Fibroblast of lung (primary cell): ENCODE data around the gene STIMATE. TPM values are rescaled to one million over a fixed set of nuclear protein-coding genes. Genes with fewer than 3 reads are reported as not detected.

Experiments used
- DNase-seq, 2 donors: peaks; one replicate each; pipeline versions ENCODE4 v3.0.0 to v3.0.0-alpha.2; 2010; ENCODE audit warnings: low read depth in 2 of 2
- H2AFZ ChIP-seq: 2 replicates; pipeline ENCODE4 v1.5.1; 2012; ENCODE audit warnings: low read length, control low read depth, inconsistent platforms
- H3K27ac ChIP-seq: 2 replicates; pipeline ENCODE4 v1.5.1; 2011; ENCODE audit warnings: low read length, control low read depth; ENCODE audit not compliant: insufficient read depth
- H3K27me3 ChIP-seq: 2 replicates; pipeline ENCODE4 v1.5.1; 2011; ENCODE audit warnings: mild to moderate bottlenecking, low read length; ENCODE audit not compliant: control insufficient read depth, insufficient read depth
- H3K36me3 ChIP-seq: 2 replicates; pipeline ENCODE4 v1.5.1; 2011; ENCODE audit warnings: low read length; ENCODE audit not compliant: control insufficient read depth, insufficient read depth
- H3K4me1 ChIP-seq: 2 replicates; pipeline ENCODE4 v1.5.1; 2011; ENCODE audit warnings: low read length; ENCODE audit not compliant: control insufficient read depth, insufficient read depth; ENCODE audit errors: extremely low read depth
- H3K4me2 ChIP-seq: 2 replicates; pipeline ENCODE4 v1.5.1; 2011; ENCODE audit warnings: low read length, control low read depth; ENCODE audit not compliant: insufficient read depth; ENCODE audit errors: extremely low read depth
- H3K4me3 ChIP-seq, 4 experiments: fragments of 200-600 bp in 1 of 4; sonication (generic) in 1 of 4; replicated peaks in 1 of 4; 2 replicates each; pipeline ENCODE4 v1.5.1; 2011 to 2016; ENCODE audit warnings: low read length in 4 of 4, low read depth in 3 of 4, mild to moderate bottlenecking in 3 of 4, control low read depth in 2 of 4, inconsistent platforms in 1 of 4, mixed read lengths in 1 of 4; ENCODE audit not compliant: insufficient read depth in 1 of 4; ENCODE audit errors: control extremely low read depth in 1 of 4
- H3K79me2 ChIP-seq: 2 replicates; pipeline ENCODE4 v1.5.1; 2012; ENCODE audit warnings: mild to moderate bottlenecking, low read length, inconsistent platforms; ENCODE audit not compliant: control insufficient read depth, insufficient read depth
- H3K9ac ChIP-seq: 2 replicates; pipeline ENCODE4 v1.5.1; 2011; ENCODE audit warnings: mild to moderate bottlenecking, low read length, control low read depth; ENCODE audit not compliant: insufficient read depth
- H3K9me3 ChIP-seq: 2 replicates; pipeline ENCODE4 v1.5.1; 2012; ENCODE audit warnings: low read depth, low read length; ENCODE audit not compliant: control insufficient read depth, insufficient read depth
- H4K20me1 ChIP-seq: 2 replicates; pipeline ENCODE4 v1.5.1; 2011; ENCODE audit warnings: low read length; ENCODE audit not compliant: control insufficient read depth, insufficient read depth; ENCODE audit errors: extremely low read depth
- CTCF ChIP-seq, 2 donors: IDR thresholded peaks in 1 of 2; conservative IDR thresholded peaks in 1 of 2; 1 replicate in 1 of 2; 2 replicates in 1 of 2; pipeline ENCODE4 v1.5.1; 2011 to 2012; ENCODE audit warnings: low read length in 2 of 2, control low read depth in 1 of 2, inconsistent platforms in 1 of 2, low read depth in 1 of 2, mild to moderate bottlenecking in 1 of 2
- EZH2 ChIP-seq: IDR thresholded peaks from 2 replicates; pipeline ENCODE4 v1.5.1; 2012; ENCODE audit warnings: low read length, control low read depth, mild to moderate bottlenecking; ENCODE audit errors: missing control alignments
- polyA plus RNA-seq, 2 donors: library from polyadenylated mRNA; depleted of rRNA in 1 of 2; stranded (reverse) in 1 of 2; unstranded in 1 of 2; fragments of >200 nt; gene quantifications; 2 replicates each; pipeline ENCODE4 v1.2.1, GENCODE V29; 2011 to 2012; ENCODE audit warnings: missing spikeins in 1 of 2
- total RNA-seq: library from RNA; depleted of rRNA; stranded (reverse); fragments of >200 nt; gene quantifications from 2 replicates; pipeline ENCODE4 v1.2.1, GENCODE V29; 2014

The STIMATE gene
- total and polyA plus RNA-seq, 2 donors (not counting 1 experiment from before 2014, with no cell fraction given) = 11.6 to 13.0 TPM

- no peaks in the 10 kb centered on the region for H3K27me3 ChIP-seq
- peak in 1 of 2 donors; percentile 68 for DNase-seq
Observed at GRCh38 chr3:52845157-52845556, 52.2 kb downstream of the STIMATE start.

GRCh38 chr3:52844290-52844975, 52.9 kb downstream of the STIMATE start:
- peaks cover 6% of the 10 kb centered on the region for H3K4me1 ChIP-seq
- no peaks in the 10 kb centered on the region for H4K20me1 ChIP-seq
- no peak overlapping the region for H3K4me3 ChIP-seq
- H3K79me2 ChIP-seq = no peaks in the 10 kb centered on the region
- H3K27me3 ChIP-seq = no peaks in the 10 kb centered on the region
- no peak for TF ChIP-seq CTCF (conservative IDR thresholded peaks at IDR 0.05 in 1 of 2, IDR thresholded peaks at IDR 0.05 in 1 of 2; ENCODE audit: low read depth in 1 of 2, low read length in 2 of 2)
- TF ChIP-seq EZH2 = no peak
- peaks cover 2% of the 10 kb centered on the region for H3K36me3 ChIP-seq
- no peak overlapping the region for H3K27ac ChIP-seq
- no peak overlapping the region for H3K9ac ChIP-seq
- no peak for DNase-seq
- H2AFZ ChIP-seq = no peak overlapping the region
- no peak overlapping the region for H3K4me2 ChIP-seq
- H3K9me3 ChIP-seq = no peaks in the 10 kb centered on the region

More at GRCh38 chr3:52845157-52845556, 52.2 kb downstream of the STIMATE start:
- Histone ChIP-seq H3K4me3 (no peak overlapping the region), H4K20me1 (no peaks in the 10 kb centered on the region), H3K27ac (no peak overlapping the region), H3K9ac (no peak overlapping the region), H3K79me2 (no peaks in the 10 kb centered on the region), H3K4me2 (peak overlapping the region; percentile 3), H2AFZ (no peak overlapping the region), H3K4me1 (peaks cover 6% of the 10 kb centered on the region), H3K9me3 (no peaks in the 10 kb centered on the region), H3K36me3 (peaks cover 6% of the 10 kb centered on the region)
- TF ChIP-seq EZH2 (no peak), CTCF (conservative IDR thresholded peaks at IDR 0.05 in 1 of 2, IDR thresholded peaks at IDR 0.05 in 1 of 2; ENCODE audit: low read depth in 1 of 2, low read length in 2 of 2) (no peak)

- no peak overlapping the region for H3K4me2 ChIP-seq
- H3K9ac ChIP-seq = no peak overlapping the region
- no peak overlapping the region for H3K4me3 ChIP-seq
- no peaks in the 10 kb centered on the region for H3K27me3 ChIP-seq
- no peak overlapping the region for H3K27ac ChIP-seq
- H3K36me3 ChIP-seq = no peaks in the 10 kb centered on the region
- no peaks in the 10 kb centered on the region for H4K20me1 ChIP-seq
- no peaks in the 10 kb centered on the region for H3K79me2 ChIP-seq
- no peaks in the 10 kb centered on the region for H3K9me3 ChIP-seq
- no peak for TF ChIP-seq CTCF (conservative IDR thresholded peaks at IDR 0.05 in 1 of 2, IDR thresholded peaks at IDR 0.05 in 1 of 2; ENCODE audit: low read depth in 1 of 2, low read length in 2 of 2)
- TF ChIP-seq EZH2 = no peak
- DNase-seq = no peak
- peaks cover 3% of the 10 kb centered on the region for H3K4me1 ChIP-seq
- H2AFZ ChIP-seq = no peak overlapping the region
Observed at GRCh38 chr3:52843881-52844280, 53.5 kb downstream of the STIMATE start.
